HCT116 (cell line): Measurements from ENCODE around the gene RGS6. TPM values are rescaled to one million over a fixed set of nuclear protein-coding genes. Genes with fewer than 3 reads are reported as not detected.

Experiments
- ATAC-seq: fragments of 200-7000 bp; cut with Tn5 transposase; 2 replicates; pipeline ENCODE4 v1.9.1; 2020; ENCODE audit warnings: mild to moderate bottlenecking, moderate library complexity
- BruUV-seq: library from RNA; stranded (reverse); fragments of 400-500 nt; replicated peaks from 2 replicates; lab custom pipeline; 2021; lab: Mats Ljungman, UMichigan
- CTCF ChIA-PET: fragments of 300-600 bp; sonication (Branson Sonifier 250); formaldehyde crosslinking; loops from one replicate; lab custom pipeline; 2021; ENCODE audit warnings: antibody characterized with exemption; lab: Charles Lee
- POLR2A ChIA-PET: fragments of 300-600, 350-600 bp; sonication (Branson Sonifier 250); formaldehyde crosslinking; loops from one replicate; lab custom pipeline; 2021; ENCODE audit warnings: antibody characterized with exemption; lab: Charles Lee
- RAD21 ChIA-PET, 2 experiments: fragments of 300-600 bp; sonication (Branson Sonifier 250); formaldehyde crosslinking; loops; one replicate each; lab custom pipeline; 2023; ENCODE audit warnings: low total read pairs in 2 of 2; ENCODE audit not compliant: uncharacterized antibody in 2 of 2, unreplicated experiment in 2 of 2, low non-redundant PET in 1 of 2; lab: Charles Lee
- DNase-seq: peaks from one replicate; pipeline ENCODE4 v3.0.0-alpha.2; 2010; ENCODE audit warnings: low read depth, low spot score
- H2AFZ ChIP-seq: fragments of 200-600 bp; shearing (Covaris generic), sonication (generic); 2 replicates; pipeline ENCODE4 v1.6.1; 2017; ENCODE audit warnings: low read depth, mixed run types, mixed read lengths, antibody characterized with exemption, low read length; ENCODE audit not compliant: poor library complexity, severe bottlenecking
- H3K27ac ChIP-seq: 2 replicates; pipeline ENCODE4 v1.5.1; 2012; ENCODE audit warnings: low read depth, low read length
- H3K27me3 ChIP-seq: fragments of 200-600 bp; sonication (generic); 2 replicates; pipeline ENCODE4 v1.6.1; 2016; ENCODE audit warnings: mixed run types, low read length, mixed read lengths; ENCODE audit not compliant: insufficient read depth
- H3K36me3 ChIP-seq, 2 experiments: fragments of 200-500 bp in 1 of 2; fragments of 200-600 bp in 1 of 2; sonication (Bioruptor generic) in 1 of 2; sonication (generic) in 1 of 2; 2 replicates each; pipeline versions ENCODE4 v1.5.1 to v1.6.1; 2014 to 2016; ENCODE audit warnings: low read length in 2 of 2, inconsistent platforms in 1 of 2, mixed read lengths in 1 of 2, mixed run types in 1 of 2; ENCODE audit not compliant: insufficient read depth in 2 of 2, control insufficient read depth in 1 of 2
- H3K4me1 ChIP-seq, 2 experiments: fragments of 200-600 bp in 1 of 2; sonication (generic) in 1 of 2; 2 replicates each; pipeline versions ENCODE4 v1.5.1 to v1.6.1; 2012 to 2017; ENCODE audit warnings: low read length in 2 of 2, inconsistent platforms in 1 of 2, mild to moderate bottlenecking in 1 of 2, mixed read lengths in 1 of 2, mixed run types in 1 of 2, moderate library complexity in 1 of 2; ENCODE audit not compliant: insufficient read depth in 2 of 2, control insufficient read depth in 1 of 2
- H3K4me2 ChIP-seq: fragments of 200-600 bp; sonication (generic); 2 replicates; pipeline ENCODE4 v1.6.1; 2017; ENCODE audit warnings: mixed run types, low read length, mixed read lengths
- H3K4me3 ChIP-seq, 2 experiments: fragments of 200-600 bp in 1 of 2; sonication (generic) in 1 of 2; replicated peaks in 1 of 2; 2 replicates each; pipeline ENCODE4 v1.5.1; 2011 to 2016; ENCODE audit warnings: low read length in 2 of 2, control low read depth in 1 of 2, low read depth in 1 of 2, mild to moderate bottlenecking in 1 of 2, mixed read lengths in 1 of 2, mixed run types in 1 of 2
- H3K79me2 ChIP-seq: fragments of 200-600 bp; sonication (generic); 2 replicates; pipeline ENCODE4 v1.6.1; 2017; ENCODE audit warnings: mild to moderate bottlenecking, mixed run types, low read length, moderate library complexity, mixed read lengths; ENCODE audit not compliant: insufficient read depth
- H3K9ac ChIP-seq: fragments of 200-600 bp; sonication (generic); 2 replicates; pipeline ENCODE4 v1.6.1; 2016; ENCODE audit warnings: low read length, mixed read lengths
- H3K9me2 ChIP-seq: fragments of 200-600 bp; sonication (generic), shearing (Covaris generic); 2 replicates; pipeline ENCODE4 v1.6.1; 2017; ENCODE audit warnings: mixed run types, mild to moderate bottlenecking, moderate library complexity; ENCODE audit not compliant: insufficient read depth
- H3K9me3 ChIP-seq, 2 experiments: fragments of 200-500 bp in 1 of 2; fragments of 200-600 bp in 1 of 2; sonication (Bioruptor generic) in 1 of 2; sonication (generic) in 1 of 2; 2 replicates each; pipeline ENCODE4 v1.6.1; 2014 to 2017; ENCODE audit warnings: low read length in 2 of 2, mixed read lengths in 2 of 2, inconsistent platforms in 1 of 2, low read depth in 1 of 2, mild to moderate bottlenecking in 1 of 2, mixed run types in 1 of 2, moderate library complexity in 1 of 2; ENCODE audit not compliant: control insufficient read depth in 1 of 2, insufficient read depth in 1 of 2
- H4K20me1 ChIP-seq: fragments of 200-600 bp; sonication (generic), shearing (Covaris generic); 2 replicates; pipeline ENCODE4 v1.6.1; 2017; ENCODE audit warnings: mixed run types, mild to moderate bottlenecking, moderate library complexity; ENCODE audit not compliant: insufficient read depth
- EZH2phosphoT487 ChIP-seq: fragments of 200-600 bp; IDR thresholded peaks from 2 replicates; pipeline ENCODE4 v1.6.1; 2018; ENCODE audit warnings: antibody characterized with exemption, borderline replicate concordance
- FOSL1 ChIP-seq: IDR thresholded peaks from 2 replicates; pipeline ENCODE4 v1.6.1; 2012; ENCODE audit warnings: low read depth
- POLR2AphosphoS5 ChIP-seq: IDR thresholded peaks from 2 replicates; pipeline ENCODE4 v1.6.1; 2011; ENCODE audit warnings: mild to moderate bottlenecking, low read depth, low read length, moderate library complexity
- RAD21 ChIP-seq: IDR thresholded peaks from 2 replicates; pipeline ENCODE4 v1.6.1; 2012; ENCODE audit warnings: low read depth, mild to moderate bottlenecking
- TCF7L2 ChIP-seq: IDR thresholded peaks from 2 replicates; pipeline ENCODE4 v1.7.0; 2011; ENCODE audit warnings: borderline replicate concordance, inconsistent platforms; ENCODE audit not compliant: insufficient read depth, insufficient read length; ENCODE audit errors: extremely low read depth
- ZFX ChIP-seq: fragments of 450-650 bp; IDR thresholded peaks from 2 replicates; pipeline ENCODE4 v1.6.1; 2017
- ZNF274 ChIP-seq: fragments of 200-500 bp; sonication (Bioruptor generic); IDR thresholded peaks from 2 replicates; pipeline ENCODE4 v1.6.1; 2014; ENCODE audit warnings: mild to moderate bottlenecking, low read depth, low read length, inconsistent platforms
- intact Hi-C: fragments of 100-400 bp; cut with micrococcal nuclease; formaldehyde crosslinking; loops from 2 replicates; pipeline ENCODE4 v1.10.0; 2022
- total RNA-seq: library from RNA; stranded (reverse); gene quantifications from one replicate; pipeline ENCODE4 v1.2.1, GENCODE V29; 2021; ENCODE audit not compliant: unreplicated experiment

RGS6 gene
- total RNA-seq, 1 experiment from 2014 or later, result 4.7 TPM

- CTCF ChIA-PET, result interaction anchor here (0.7 kb wide), 1 partner anchor 31 kb away, joined by 3 read pairs; no protein-coding TSS in a partner anchor
- DNase-seq (no peak), ATAC-seq (no peak)
- POLR2A ChIA-PET, result no interaction called here
- Histone ChIP-seq H3K79me2 (no peaks in the 10 kb centered on the region), H2AFZ (no peak overlapping the region), H3K27me3 (no peaks in the 10 kb centered on the region), H3K9ac (no peak overlapping the region), H4K20me1 (no peaks in the 10 kb centered on the region), H3K4me2 (no peak overlapping the region), H3K9me2 (no peaks in the 10 kb centered on the region), H3K4me3 (no peak overlapping the region), H3K9me3 (no peaks in the 10 kb centered on the region), H3K4me1 (peaks cover 0 to 5% of the 10 kb centered on the region in 2 experiments; a peak in 1 of 4 replicates), H3K36me3 (no peaks in the 10 kb centered on the region), H3K27ac (no peak overlapping the region)
- RAD21 ChIA-PET, result no interaction called here
- no TSS peak for BruUV-seq
- intact Hi-C loops, result no loop called here
- TF ChIP-seq RAD21, result peak; percentile 33; the same call in 1 of the 2 replicates
- no peak for TF ChIP-seq EZH2phosphoT487
These were observed 516.0 kb downstream of the RGS6 start for GRCh38 chr14:72448212-72448611.

GRCh38 chr14:72450473-72451044 lies 518.3 kb downstream of the RGS6 start:
- Histone ChIP-seq H3K9ac (no peak overlapping the region), H3K9me2 (no peaks in the 10 kb centered on the region), H2AFZ (no peak overlapping the region), H3K79me2 (no peaks in the 10 kb centered on the region), H3K27me3 (no peaks in the 10 kb centered on the region), H3K36me3 (no peaks in the 10 kb centered on the region), H3K27ac (no peak overlapping the region), H3K4me2 (no peak overlapping the region), H4K20me1 (no peaks in the 10 kb centered on the region), H3K4me1 (no peaks in the 10 kb centered on the region), H3K4me3 (no peak overlapping the region), H3K9me3 (no peaks in the 10 kb centered on the region)
- DNase-seq (no peak), ATAC-seq (no peak)
- intact Hi-C loops, result no loop called here
- ChIA-PET POLR2A (no interaction called here), RAD21 (no interaction called here), CTCF (no interaction called here)
- BruUV-seq, result no TSS peak
- TF ChIP-seq ZFX (no peak), TCF7L2 (no peak), POLR2AphosphoS5 (no peak), ZNF274 (no peak), FOSL1 (no peak)
